ENCODE measurements around the gene CDK5RAP2. TPM values are rescaled to one million over a fixed set of nuclear protein-coding genes. Genes with fewer than 3 reads are reported as not detected.

Gene CDK5RAP2
- total RNA-seq, 4 donors from 2014 or later = 27.3 to 158 (median 45.1) TPM

DNA sequence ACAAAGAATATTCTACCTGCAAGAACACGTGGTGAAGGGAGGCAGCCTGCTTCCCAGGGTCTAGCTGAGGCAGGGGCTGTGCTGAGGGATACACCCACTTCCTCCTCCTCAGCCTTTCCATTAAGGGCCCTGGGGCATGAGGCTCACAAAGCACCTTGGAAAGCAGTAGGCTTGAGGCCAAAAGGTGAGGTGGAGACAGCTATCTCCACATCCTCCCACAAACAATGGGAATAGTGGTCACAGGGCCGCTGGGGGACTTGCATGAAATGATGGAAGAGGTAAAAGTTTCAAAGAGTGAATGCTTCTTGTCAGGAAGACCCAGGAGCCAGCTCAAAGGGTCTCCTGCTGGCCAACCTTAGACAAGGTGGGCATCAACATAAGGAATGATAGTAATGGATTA, 207.9 kb downstream of the CDK5RAP2 start:
- Histone ChIP-seq H3K9me3 (no peaks in the 10 kb centered on the region), H3K36me3 (no peaks in the 10 kb centered on the region), H3K4me1 (no peaks in the 10 kb centered on the region), H3K27ac (no peak overlapping the region), H3K27me3 (no peaks in the 10 kb centered on the region), H3K4me3 (no peak overlapping the region)
- DNase-seq = peak in 1 of 3 donors; percentile 34
- TF ChIP-seq POLR2A (IDR thresholded peaks at IDR 0.05) = no peak
- TF ChIP-seq, protein P1, sequence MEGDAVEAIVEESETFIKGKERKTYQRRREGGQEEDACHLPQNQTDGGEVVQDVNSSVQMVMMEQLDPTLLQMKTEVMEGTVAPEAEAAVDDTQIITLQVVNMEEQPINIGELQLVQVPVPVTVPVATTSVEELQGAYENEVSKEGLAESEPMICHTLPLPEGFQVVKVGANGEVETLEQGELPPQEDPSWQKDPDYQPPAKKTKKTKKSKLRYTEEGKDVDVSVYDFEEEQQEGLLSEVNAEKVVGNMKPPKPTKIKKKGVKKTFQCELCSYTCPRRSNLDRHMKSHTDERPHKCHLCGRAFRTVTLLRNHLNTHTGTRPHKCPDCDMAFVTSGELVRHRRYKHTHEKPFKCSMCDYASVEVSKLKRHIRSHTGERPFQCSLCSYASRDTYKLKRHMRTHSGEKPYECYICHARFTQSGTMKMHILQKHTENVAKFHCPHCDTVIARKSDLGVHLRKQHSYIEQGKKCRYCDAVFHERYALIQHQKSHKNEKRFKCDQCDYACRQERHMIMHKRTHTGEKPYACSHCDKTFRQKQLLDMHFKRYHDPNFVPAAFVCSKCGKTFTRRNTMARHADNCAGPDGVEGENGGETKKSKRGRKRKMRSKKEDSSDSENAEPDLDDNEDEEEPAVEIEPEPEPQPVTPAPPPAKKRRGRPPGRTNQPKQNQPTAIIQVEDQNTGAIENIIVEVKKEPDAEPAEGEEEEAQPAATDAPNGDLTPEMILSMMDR (IDR thresholded peaks at IDR 0.05) = no peak

DNA sequence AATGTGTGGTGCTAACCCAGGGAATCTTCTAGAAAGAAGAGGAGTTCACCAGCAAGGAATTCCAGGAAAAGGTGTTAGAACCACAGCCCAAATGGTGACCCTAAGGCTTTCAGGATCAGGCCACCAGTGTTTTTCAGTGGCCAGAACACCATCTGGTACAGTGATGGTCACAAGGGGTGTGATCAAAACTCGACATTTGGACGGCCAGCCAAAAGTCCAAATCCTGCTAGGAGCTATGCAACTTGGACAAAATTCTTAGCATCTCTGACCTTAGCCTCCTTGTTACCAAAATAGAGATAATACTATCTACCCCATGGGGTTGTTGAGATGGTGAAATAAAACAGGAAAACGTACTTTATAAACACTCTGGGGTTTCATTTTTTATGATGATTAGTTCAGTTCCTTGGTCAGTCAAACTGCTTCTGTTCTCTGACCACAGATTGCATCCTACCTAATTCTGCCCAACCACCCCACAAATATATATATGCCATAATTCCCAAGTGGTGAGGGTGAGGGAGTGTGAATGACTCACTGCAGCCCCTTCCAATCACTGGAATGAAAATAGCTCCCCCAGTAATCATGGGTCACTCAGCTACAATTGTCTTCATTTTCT, 210.3 kb downstream of the CDK5RAP2 start:
- Histone ChIP-seq H3K27me3 (no peaks in the 10 kb centered on the region), H3K36me3 (no peaks in the 10 kb centered on the region)
- TF ChIP-seq, protein P1 (IDR thresholded peaks at IDR 0.05) = no peak
- no peak for TF ChIP-seq POLR2A (IDR thresholded peaks at IDR 0.05)

DNA sequence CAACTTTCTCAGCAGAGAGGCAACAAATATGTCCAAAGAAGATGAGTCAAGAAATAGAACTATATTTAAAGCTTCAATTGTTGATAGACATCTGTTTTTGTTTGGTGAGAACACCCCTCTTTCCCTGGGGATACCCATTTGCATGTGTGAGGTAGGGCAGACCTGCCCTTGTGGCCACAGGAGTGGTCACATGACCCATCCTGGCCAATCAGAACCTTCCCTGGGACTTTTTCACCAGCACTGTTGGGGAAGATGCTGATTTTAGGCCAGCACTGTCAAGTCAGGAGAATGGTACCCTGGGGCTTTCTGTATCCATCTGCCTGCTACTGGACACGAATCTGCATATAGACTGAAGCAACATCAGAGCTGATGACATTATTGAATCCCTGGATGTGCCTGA, 211.2 kb downstream of the CDK5RAP2 start:
- Histone ChIP-seq H3K27me3 (no peaks in the 10 kb centered on the region), H3K9me3 (no peaks in the 10 kb centered on the region), H3K4me1 (no peaks in the 10 kb centered on the region), H3K27ac (no peak overlapping the region), H3K4me3 (no peak overlapping the region), H3K36me3 (no peaks in the 10 kb centered on the region)
- TF ChIP-seq, protein P1 (IDR thresholded peaks at IDR 0.05) = no peak
- no peak for TF ChIP-seq POLR2A (IDR thresholded peaks at IDR 0.05)
- DNase-seq = peak in 1 of 3 donors; percentile 21

More for the DNA sequence above, 210.3 kb downstream of the CDK5RAP2 start:
- Histone ChIP-seq H3K27ac (no peak overlapping the region), H3K4me3 (no peak overlapping the region), H3K9me3 (no peaks in the 10 kb centered on the region), H3K4me1 (no peaks in the 10 kb centered on the region)
- DNase-seq = peak in 1 of 3 donors; percentile 9

DNA sequence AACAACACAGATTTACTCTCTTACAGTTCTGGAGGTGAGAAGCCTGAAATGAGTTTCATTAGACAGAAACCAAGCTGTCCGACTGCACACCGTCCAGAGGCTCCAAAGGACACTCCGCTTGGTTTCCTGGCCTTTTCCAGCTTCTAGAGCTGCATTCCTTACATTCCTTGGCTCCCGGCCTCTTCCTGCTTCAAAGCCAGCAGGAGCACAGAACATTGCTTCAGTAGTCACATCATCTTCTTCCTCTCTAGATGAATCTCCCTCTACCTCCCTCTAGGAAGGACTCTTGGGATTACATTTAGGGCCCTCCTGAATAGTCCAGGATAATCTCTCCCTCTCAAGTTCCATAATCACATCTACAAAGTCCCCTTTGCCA, 213.3 kb downstream of the CDK5RAP2 start:
- DNase-seq = peak in 1 of 3 donors; percentile 29
- TF ChIP-seq POLR2A (IDR thresholded peaks at IDR 0.05) = no peak
- TF ChIP-seq, protein P1 (IDR thresholded peaks at IDR 0.05) = no peak
- H3K27ac ChIP-seq = no peak overlapping the region
- no peaks in the 10 kb centered on the region for H3K4me1 ChIP-seq
- H3K36me3 ChIP-seq = no peaks in the 10 kb centered on the region
- H3K9me3 ChIP-seq = no peaks in the 10 kb centered on the region
- H3K4me3 ChIP-seq = no peak overlapping the region
- no peaks in the 10 kb centered on the region for H3K27me3 ChIP-seq

DNA sequence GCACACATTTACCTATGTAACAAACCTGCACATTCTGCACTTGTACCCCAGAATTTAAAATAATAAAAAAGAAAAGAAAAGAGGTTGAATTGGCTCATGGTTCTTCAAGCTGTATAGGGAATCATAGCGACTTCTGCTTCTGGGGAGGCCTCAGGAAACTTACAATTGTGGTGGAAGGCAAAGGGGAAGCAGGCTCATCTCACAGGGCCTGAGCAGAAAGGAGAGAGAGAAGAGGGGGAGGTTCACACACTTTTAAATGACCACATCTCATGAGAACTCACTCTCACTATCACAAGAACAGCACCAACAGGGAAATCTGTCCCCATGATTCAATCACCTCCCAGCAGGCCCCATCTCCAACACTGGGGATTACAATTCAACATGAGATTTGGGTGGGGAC, 214.6 kb downstream of the CDK5RAP2 start:
- Histone ChIP-seq H3K36me3 (no peaks in the 10 kb centered on the region), H3K4me1 (no peaks in the 10 kb centered on the region), H3K27me3 (no peaks in the 10 kb centered on the region), H3K27ac (no peak overlapping the region), H3K9me3 (no peaks in the 10 kb centered on the region), H3K4me3 (no peak overlapping the region)
- TF ChIP-seq, protein P1 (IDR thresholded peaks at IDR 0.05) = no peak
- TF ChIP-seq POLR2A (IDR thresholded peaks at IDR 0.05) = no peak
- no peak for DNase-seq

DNA sequence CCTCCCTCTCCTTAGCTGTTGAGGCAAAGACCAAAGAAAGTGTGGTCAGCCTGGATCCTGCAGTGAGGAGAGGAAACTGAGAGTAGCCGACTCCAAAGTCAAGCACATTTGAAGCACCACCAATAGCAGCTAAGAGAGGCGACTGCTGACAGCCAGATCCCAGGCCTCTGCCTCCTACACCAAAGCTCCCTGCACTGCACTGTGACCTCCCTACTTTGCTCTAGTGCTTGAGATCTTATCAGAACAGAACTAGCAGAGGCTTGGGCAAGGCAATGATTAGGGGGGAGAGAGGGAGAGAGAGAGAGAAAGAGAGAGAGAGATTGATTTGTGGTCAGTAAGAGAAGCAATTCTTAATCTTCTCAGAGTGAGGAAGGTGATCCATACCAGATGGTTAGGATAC, 216.3 kb downstream of the CDK5RAP2 start:
- TF ChIP-seq, protein P1 (IDR thresholded peaks at IDR 0.05) = no peak
- TF ChIP-seq POLR2A (IDR thresholded peaks at IDR 0.05) = no peak
- Histone ChIP-seq H3K36me3 (no peaks in the 10 kb centered on the region), H3K27me3 (no peaks in the 10 kb centered on the region), H3K27ac (no peak overlapping the region), H3K4me1 (no peaks in the 10 kb centered on the region), H3K9me3 (no peaks in the 10 kb centered on the region), H3K4me3 (no peak overlapping the region)
- no peak for DNase-seq

Measured in Peyer's patch (tissue), 4 donors.